ENCODE measurements around the gene MAB21L4.

Gene MAB21L4

DNA sequence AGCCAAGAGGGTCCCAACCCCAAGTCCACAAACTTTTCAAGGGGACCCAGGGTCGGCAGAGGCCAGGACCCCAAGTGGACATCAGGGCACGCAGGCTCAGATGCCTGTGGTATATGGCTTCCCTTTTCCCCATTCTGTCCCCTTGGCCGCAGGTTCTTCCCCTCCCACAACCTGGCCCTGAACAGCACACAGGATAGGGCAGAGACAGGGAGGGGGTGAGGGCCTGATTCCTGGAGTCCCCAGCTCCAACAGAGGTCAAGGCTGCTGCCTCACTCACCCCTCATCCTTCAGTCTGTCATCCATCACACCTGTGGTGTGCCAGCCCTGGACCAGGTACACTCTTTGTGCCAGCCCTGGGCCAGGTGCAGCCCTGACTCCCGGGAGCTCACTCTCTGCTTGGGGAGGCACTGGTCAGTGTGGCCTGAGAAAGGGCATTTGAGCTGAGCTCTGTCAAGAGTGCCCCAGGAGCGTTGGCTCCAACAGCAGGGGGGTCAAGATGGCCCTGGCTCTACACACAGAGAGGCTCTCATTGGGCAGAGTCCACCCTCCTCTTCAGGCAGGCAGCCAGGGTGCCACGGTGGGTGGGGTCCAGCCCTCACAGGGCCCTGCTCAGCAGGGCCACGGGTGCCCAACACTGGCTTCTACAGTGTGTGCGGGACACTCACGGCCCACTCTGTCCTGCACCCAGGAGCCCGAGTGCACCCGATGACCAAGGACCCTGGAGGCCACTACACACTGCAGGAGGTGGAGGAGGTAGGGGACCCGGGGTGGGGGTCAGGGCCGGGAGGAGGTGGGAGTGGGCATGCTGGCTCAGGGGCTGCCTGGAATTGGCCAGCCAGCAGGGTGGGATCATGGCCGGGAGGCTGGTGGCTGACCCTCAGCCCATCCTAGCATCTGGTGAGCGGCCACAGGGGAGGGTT, 25.7 kb downstream of the MAB21L4 start:
- in situ Hi-C loops (cut with HindIII; ENCODE audit: low pct_ligation_motif_present, low sequenced_read_pairs) = no loop called here
- TF ChIP-seq, protein P1, sequence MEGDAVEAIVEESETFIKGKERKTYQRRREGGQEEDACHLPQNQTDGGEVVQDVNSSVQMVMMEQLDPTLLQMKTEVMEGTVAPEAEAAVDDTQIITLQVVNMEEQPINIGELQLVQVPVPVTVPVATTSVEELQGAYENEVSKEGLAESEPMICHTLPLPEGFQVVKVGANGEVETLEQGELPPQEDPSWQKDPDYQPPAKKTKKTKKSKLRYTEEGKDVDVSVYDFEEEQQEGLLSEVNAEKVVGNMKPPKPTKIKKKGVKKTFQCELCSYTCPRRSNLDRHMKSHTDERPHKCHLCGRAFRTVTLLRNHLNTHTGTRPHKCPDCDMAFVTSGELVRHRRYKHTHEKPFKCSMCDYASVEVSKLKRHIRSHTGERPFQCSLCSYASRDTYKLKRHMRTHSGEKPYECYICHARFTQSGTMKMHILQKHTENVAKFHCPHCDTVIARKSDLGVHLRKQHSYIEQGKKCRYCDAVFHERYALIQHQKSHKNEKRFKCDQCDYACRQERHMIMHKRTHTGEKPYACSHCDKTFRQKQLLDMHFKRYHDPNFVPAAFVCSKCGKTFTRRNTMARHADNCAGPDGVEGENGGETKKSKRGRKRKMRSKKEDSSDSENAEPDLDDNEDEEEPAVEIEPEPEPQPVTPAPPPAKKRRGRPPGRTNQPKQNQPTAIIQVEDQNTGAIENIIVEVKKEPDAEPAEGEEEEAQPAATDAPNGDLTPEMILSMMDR (IDR thresholded peaks at IDR 0.05; ENCODE audit: low read depth, low read length, missing control alignments) = no peak

DNA sequence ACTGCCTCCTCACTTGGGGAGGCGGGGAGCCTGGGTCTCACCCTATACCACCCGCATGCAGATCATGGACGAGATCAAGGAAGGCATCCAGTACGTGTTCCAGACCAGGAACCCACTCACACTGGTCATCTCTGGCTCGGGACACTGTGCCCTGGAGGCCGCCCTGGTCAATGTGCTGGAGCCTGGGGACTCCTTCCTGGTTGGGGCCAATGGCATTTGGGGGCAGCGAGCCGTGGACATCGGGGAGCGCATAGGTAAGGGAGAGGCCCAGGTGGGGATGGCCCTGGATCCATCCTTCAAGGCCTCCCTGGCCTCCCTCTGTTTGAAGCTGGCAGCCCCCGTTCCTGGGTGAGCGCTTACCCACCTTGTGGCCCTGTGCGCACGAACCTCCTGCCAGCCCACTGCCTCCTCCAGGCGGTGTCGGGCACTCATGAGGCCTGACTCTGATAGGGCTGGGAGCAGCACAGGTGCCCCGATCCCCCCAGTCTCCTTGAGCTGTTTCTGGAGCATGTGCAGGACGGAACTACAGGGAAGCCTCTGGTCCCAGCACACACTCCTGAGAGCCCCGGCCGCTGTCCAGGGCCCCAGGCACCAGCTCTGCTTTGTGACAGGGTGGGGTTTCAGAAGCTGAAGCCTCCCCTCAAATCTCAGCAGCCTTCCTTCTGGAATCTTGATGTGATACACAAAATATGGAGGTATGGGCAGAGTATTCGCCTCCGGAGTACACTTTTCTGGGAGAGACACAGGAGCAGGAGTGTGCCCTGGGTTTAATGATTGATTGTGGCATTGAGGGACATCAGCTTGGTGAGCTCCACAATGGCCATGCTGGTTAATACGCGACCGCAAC, 26.6 kb downstream of the MAB21L4 start:
- Histone ChIP-seq H3K36me3 (replicated peaks) (no peaks in the 10 kb centered on the region), H3K27me3 (replicated peaks) (no peaks in the 10 kb centered on the region), H3K27ac (no peak overlapping the region), H3K4me3 (ENCODE audit: low read depth, low read length) (no peak overlapping the region)
- no peak for DNase-seq
- TF ChIP-seq, protein P1 (IDR thresholded peaks at IDR 0.05; ENCODE audit: low read depth, low read length, missing control alignments) = no peak
- in situ Hi-C loops (cut with HindIII; ENCODE audit: low pct_ligation_motif_present, low sequenced_read_pairs) = no loop called here

More for the DNA sequence above, 25.7 kb downstream of the MAB21L4 start:
- Histone ChIP-seq H3K4me3 (ENCODE audit: low read depth, low read length) (no peak overlapping the region), H3K27me3 (replicated peaks) (no peaks in the 10 kb centered on the region), H3K36me3 (replicated peaks) (no peaks in the 10 kb centered on the region), H3K27ac (no peak overlapping the region)
- DNase-seq = no peak

DNA sequence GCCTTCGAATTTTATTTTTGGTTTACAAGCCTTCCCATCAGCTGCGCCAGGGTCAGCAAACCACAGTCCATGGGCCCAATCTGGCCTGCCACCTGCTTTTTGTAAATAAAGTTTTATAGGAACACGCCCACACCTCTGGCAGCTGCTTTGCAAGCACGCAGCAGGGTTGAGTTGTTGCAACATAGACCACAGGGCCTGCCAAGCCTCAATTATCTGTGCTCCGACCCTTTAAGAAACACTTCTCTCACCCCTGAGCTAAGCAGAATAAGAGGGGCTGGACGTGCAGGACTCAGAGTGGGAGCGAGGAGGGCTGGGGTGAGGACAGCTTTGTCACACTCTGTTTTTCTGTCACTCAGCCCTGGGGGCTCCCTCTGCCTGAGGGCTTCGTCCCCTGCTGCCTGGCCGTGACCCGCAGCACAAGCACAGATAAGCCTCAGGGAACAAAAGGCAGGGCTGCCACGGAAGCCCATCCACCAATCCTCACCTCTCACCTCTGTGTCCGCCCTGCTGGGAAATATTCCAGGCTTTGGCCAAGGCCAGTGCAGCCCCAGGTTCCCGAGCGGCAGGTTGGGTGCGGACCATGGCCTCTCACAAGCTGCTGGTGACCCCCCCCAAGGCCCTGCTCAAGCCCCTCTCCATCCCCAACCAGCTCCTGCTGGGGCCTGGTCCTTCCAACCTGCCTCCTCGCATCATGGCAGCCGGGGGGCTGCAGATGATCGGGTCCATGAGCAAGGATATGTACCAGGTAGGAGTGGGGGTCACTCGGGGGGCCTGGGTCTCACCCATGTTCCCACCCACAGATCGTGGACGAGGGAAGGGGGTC, 27.5 kb downstream of the MAB21L4 start, which contains the start of gene AGXT:
Gene AGXT, plus strand, starts transcription at position 539 of the 823 bp plus-strand sequence. Its CDS starts 42 bp downstream, at position 581.
- H3K27me3 ChIP-seq (replicated peaks) = no peaks in the 10 kb centered on the region
- in situ Hi-C loops (cut with HindIII; ENCODE audit: low pct_ligation_motif_present, low sequenced_read_pairs) = no loop called here
- TF ChIP-seq, protein P1 (IDR thresholded peaks at IDR 0.05; ENCODE audit: low read depth, low read length, missing control alignments) = no peak
- H3K27ac ChIP-seq = no peak within 1 kb of the TSS
- no peak for DNase-seq
- H3K4me3 ChIP-seq (ENCODE audit: low read depth, low read length) = no peak within 1 kb of the TSS
- no peaks in the 10 kb centered on the region for H3K36me3 ChIP-seq (replicated peaks)

DNA sequence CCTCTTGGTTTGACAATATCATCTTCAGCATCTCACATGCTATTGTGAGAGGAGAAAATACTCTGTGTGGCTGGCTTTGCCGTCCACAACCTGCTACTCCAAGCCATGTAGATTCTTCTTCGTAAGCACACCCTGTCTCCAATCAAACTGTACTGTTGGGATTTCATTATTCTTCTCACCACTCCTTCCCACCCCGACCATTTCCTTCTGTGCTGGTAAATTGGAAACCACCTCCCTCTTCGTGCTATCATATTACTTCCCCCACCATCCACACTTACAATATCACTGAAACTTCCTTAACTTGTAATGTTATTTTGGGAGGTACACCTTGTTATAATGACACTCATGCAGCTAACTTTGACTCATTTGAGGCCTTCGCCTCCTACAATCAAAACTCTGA, 30.6 kb downstream of the MAB21L4 start:
- in situ Hi-C loops (cut with HindIII; ENCODE audit: low pct_ligation_motif_present, low sequenced_read_pairs) = no loop called here
- TF ChIP-seq, protein P1 (IDR thresholded peaks at IDR 0.05; ENCODE audit: low read depth, low read length, missing control alignments) = no peak
- H3K36me3 ChIP-seq (replicated peaks) = no peaks in the 10 kb centered on the region
- DNase-seq = no peak
- H3K27ac ChIP-seq = no peak overlapping the region
- H3K4me3 ChIP-seq (ENCODE audit: low read depth, low read length) = no peak overlapping the region
- H3K27me3 ChIP-seq (replicated peaks) = no peaks in the 10 kb centered on the region

DNA sequence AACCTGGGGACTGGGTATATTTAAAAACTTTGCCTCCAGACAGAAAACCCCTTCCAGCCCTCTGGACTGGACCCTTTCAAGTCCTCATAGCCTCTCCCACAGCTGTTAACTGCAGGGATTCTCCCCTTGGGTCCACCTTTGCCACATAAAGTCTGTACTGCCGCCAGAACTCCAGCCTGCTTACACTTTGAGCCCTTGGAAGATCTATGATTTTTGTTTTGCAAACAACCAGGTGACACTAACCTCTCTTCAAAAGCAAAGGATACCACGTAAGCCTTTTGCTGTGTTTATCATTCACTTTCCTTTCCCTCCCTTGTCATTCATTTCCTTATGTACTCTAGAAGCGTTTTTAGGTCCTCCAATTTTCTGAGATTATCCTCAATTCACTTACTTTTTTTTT, 31.5 kb downstream of the MAB21L4 start:
- TF ChIP-seq, protein P1 (IDR thresholded peaks at IDR 0.05; ENCODE audit: low read depth, low read length, missing control alignments) = no peak
- DNase-seq = no peak
- Histone ChIP-seq H3K27me3 (replicated peaks) (no peaks in the 10 kb centered on the region), H3K4me3 (ENCODE audit: low read depth, low read length) (no peak overlapping the region), H3K36me3 (replicated peaks) (no peaks in the 10 kb centered on the region), H3K27ac (no peak overlapping the region)
- in situ Hi-C loops (cut with HindIII; ENCODE audit: low pct_ligation_motif_present, low sequenced_read_pairs) = no loop called here
